ENCODE measurements around the gene ZNF236.

Gene ZNF236

GRCh38 chr18:76908277-76908676 lies 85.9 kb downstream of the ZNF236 start:
- no peaks in the 10 kb centered on the region for H3K9me3 Mint-ChIP-seq
- no peak overlapping the region for H3K27ac Mint-ChIP-seq
- no peak overlapping the region for H3K4me3 Mint-ChIP-seq
- peaks cover 53% of the 10 kb centered on the region for H3K36me3 Mint-ChIP-seq (ENCODE audit: low read depth)
- TF ChIP-seq, protein P1, sequence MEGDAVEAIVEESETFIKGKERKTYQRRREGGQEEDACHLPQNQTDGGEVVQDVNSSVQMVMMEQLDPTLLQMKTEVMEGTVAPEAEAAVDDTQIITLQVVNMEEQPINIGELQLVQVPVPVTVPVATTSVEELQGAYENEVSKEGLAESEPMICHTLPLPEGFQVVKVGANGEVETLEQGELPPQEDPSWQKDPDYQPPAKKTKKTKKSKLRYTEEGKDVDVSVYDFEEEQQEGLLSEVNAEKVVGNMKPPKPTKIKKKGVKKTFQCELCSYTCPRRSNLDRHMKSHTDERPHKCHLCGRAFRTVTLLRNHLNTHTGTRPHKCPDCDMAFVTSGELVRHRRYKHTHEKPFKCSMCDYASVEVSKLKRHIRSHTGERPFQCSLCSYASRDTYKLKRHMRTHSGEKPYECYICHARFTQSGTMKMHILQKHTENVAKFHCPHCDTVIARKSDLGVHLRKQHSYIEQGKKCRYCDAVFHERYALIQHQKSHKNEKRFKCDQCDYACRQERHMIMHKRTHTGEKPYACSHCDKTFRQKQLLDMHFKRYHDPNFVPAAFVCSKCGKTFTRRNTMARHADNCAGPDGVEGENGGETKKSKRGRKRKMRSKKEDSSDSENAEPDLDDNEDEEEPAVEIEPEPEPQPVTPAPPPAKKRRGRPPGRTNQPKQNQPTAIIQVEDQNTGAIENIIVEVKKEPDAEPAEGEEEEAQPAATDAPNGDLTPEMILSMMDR (IDR thresholded peaks at IDR 0.05; ENCODE audit: unreplicated experiment in 3 of 3) = no peak
- H3K4me1 Mint-ChIP-seq = no peaks in the 10 kb centered on the region
- H3K27me3 Mint-ChIP-seq (ENCODE audit: low read depth) = no peaks in the 10 kb centered on the region

DNA sequence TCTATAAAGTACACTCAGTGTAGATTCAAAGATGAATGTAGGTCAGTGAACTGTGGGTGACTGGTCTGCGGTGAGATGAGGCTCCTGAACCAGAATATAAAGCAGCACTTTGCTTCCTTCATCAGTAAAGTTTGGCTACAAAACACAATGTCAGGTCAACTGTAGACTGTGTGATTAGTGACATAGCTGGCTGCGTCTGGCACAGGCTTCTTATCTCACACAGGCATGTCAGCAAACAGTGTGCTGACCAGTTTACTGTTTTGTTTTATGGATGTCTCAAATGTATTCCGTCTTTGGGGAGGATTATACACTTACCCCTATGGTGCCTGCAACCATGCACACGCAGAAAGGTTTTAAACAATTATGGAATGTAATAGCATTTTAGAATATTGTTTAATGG lies 87.1 kb downstream of the ZNF236 start:
- Mint-ChIP-seq H3K27ac (no peak overlapping the region), H3K4me3 (no peak overlapping the region), H3K27me3 (ENCODE audit: low read depth) (no peaks in the 10 kb centered on the region), H3K36me3 (ENCODE audit: low read depth) (peaks cover 59% of the 10 kb centered on the region), H3K4me1 (no peaks in the 10 kb centered on the region), H3K9me3 (no peaks in the 10 kb centered on the region)
- TF ChIP-seq, protein P1 (IDR thresholded peaks at IDR 0.05; ENCODE audit: unreplicated experiment in 3 of 3) = no peak

- TF ChIP-seq, protein P1 (IDR thresholded peaks at IDR 0.05; ENCODE audit: unreplicated experiment in 3 of 3) = no peak
- Mint-ChIP-seq H3K4me1 (no peaks in the 10 kb centered on the region), H3K4me3 (no peak overlapping the region), H3K27ac (no peak overlapping the region), H3K9me3 (no peaks in the 10 kb centered on the region), H3K36me3 (ENCODE audit: low read depth) (peaks cover 62% of the 10 kb centered on the region), H3K27me3 (ENCODE audit: low read depth) (no peaks in the 10 kb centered on the region)
These were observed 89.1 kb downstream of the ZNF236 start for GRCh38 chr18:76911440-76911839.

DNA sequence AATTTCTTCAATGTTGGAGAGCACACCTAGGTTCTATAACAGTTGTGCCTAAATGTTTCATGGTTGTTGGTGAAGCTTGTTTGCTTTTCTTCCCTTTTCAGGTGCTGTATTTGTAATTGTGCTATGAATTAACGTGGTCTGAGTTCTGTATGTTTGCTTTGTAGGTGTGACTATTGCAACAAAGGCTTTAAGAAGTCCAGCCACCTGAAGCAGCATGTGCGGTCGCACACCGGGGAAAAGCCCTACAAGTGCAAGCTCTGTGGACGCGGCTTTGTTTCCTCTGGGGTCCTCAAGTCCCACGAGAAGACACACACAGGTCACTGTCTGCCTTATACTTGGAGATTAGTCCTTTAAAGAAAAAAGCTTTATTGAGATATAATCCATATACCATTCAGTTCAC lies 91.2 kb downstream of the ZNF236 start:
- no peaks in the 10 kb centered on the region for H3K4me1 Mint-ChIP-seq
- no peaks in the 10 kb centered on the region for H3K27me3 Mint-ChIP-seq (ENCODE audit: low read depth)
- H3K27ac Mint-ChIP-seq = no peak overlapping the region
- TF ChIP-seq, protein P1 (IDR thresholded peaks at IDR 0.05; ENCODE audit: unreplicated experiment in 3 of 3) = no peak
- no peaks in the 10 kb centered on the region for H3K9me3 Mint-ChIP-seq
- H3K36me3 Mint-ChIP-seq (ENCODE audit: low read depth) = peaks cover 59% of the 10 kb centered on the region
- no peak overlapping the region for H3K4me3 Mint-ChIP-seq

DNA sequence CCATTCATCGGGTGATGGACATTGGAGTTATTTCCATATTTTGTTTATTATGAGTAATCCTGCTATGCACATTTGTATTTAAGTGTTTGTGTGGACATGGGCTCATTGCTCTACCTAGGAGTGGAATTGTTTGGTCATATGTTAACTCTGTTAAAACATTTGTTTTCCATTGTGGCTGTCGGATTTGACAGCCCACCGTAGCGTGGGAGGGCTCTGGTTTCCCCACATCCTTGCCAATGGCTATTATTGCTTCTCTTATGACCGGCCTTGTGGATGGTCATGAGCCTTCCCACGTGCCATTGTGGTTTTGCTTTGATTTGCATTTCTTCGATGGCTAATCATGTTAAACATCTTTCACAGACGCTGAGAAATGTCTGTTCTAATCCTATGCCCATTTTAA lies 92.0 kb downstream of the ZNF236 start:
- no peaks in the 10 kb centered on the region for H3K27me3 Mint-ChIP-seq (ENCODE audit: low read depth)
- H3K36me3 Mint-ChIP-seq (ENCODE audit: low read depth) = peaks cover 54% of the 10 kb centered on the region
- no peak overlapping the region for H3K4me3 Mint-ChIP-seq
- H3K27ac Mint-ChIP-seq = no peak overlapping the region
- H3K4me1 Mint-ChIP-seq = no peaks in the 10 kb centered on the region
- H3K9me3 Mint-ChIP-seq = no peaks in the 10 kb centered on the region
- TF ChIP-seq, protein P1 (IDR thresholded peaks at IDR 0.05; ENCODE audit: unreplicated experiment in 3 of 3) = no peak

GRCh38 chr18:76914796-76915195 lies 92.4 kb downstream of the ZNF236 start:
- Mint-ChIP-seq H3K4me1 (no peaks in the 10 kb centered on the region), H3K9me3 (no peaks in the 10 kb centered on the region), H3K36me3 (ENCODE audit: low read depth) (peaks cover 54% of the 10 kb centered on the region), H3K27me3 (ENCODE audit: low read depth) (no peaks in the 10 kb centered on the region), H3K4me3 (no peak overlapping the region), H3K27ac (no peak overlapping the region)
- TF ChIP-seq, protein P1 (IDR thresholded peaks at IDR 0.05; ENCODE audit: unreplicated experiment in 3 of 3) = no peak

Measured in nephron (organoid).